Esophagus muscularis mucosa (tissue), 4 donors: Measurements from ENCODE around the gene GAPDH. TPM values are rescaled to one million over a fixed set of nuclear protein-coding genes. Genes with fewer than 3 reads are reported as not detected.
"Not testable (repeated sequence)": the region's sequence is repeated elsewhere in the genome, so short reads cannot be mapped to it uniquely, and the experiment has no call there.

ENCODE experiments used
- DNase-seq: peaks from one replicate; pipeline ENCODE4 v3.0.0-alpha.2; 2017; ENCODE audit errors: extremely low spot score
- H3K27ac ChIP-seq, 4 donors: fragments of 200-600 bp; sonication (generic); replicated peaks in 1 of 4; 1 replicate in 3 of 4; 2 replicates in 1 of 4; pipeline ENCODE4 v1.5.1; 2016 to 2019; ENCODE audit warnings: mild to moderate bottlenecking in 1 of 4
- H3K27me3 ChIP-seq, 4 donors: fragments of 200-600 bp; sonication (generic); one replicate each; pipeline versions ENCODE4 v1.5.1 to v1.6.0; 2016 to 2019
- H3K36me3 ChIP-seq, 4 donors: fragments of 200-600 bp; sonication (generic); one replicate each; pipeline ENCODE4 v1.5.1; 2016 to 2019
- H3K4me1 ChIP-seq, 4 donors: fragments of 200-600 bp; sonication (generic); one replicate each; pipeline ENCODE4 v1.5.1; 2016 to 2019
- H3K4me3 ChIP-seq, 4 donors: fragments of 200-600 bp; sonication (generic); 1 replicate in 2 of 4; 2 replicates in 2 of 4; pipeline ENCODE4 v1.5.1; 2016 to 2019; ENCODE audit warnings: mild to moderate bottlenecking in 4 of 4, moderate library complexity in 1 of 4
- H3K9me3 ChIP-seq, 4 donors: fragments of 200-600 bp; sonication (generic); 1 replicate in 3 of 4; 2 replicates in 1 of 4; pipeline ENCODE4 v1.5.1; 2016 to 2019
- EP300 ChIP-seq: sonication (generic); formaldehyde crosslinking; IDR thresholded peaks from one replicate; pipeline ENCODE4 v1.6.1; 2017; ENCODE audit warnings: antibody characterized with exemption
- POLR2A ChIP-seq: fragments of 450-650 bp; IDR thresholded peaks from one replicate; pipeline ENCODE4 v1.6.1; 2017; ENCODE audit warnings: antibody characterized with exemption, moderate library complexity, mild to moderate bottlenecking, low read depth
- POLR2AphosphoS5 ChIP-seq, 2 donors: sonication (generic); formaldehyde crosslinking; IDR thresholded peaks; one replicate each; pipeline ENCODE4 v1.6.1; 2017; ENCODE audit warnings: antibody characterized with exemption in 2 of 2
- WGBS: methylation state at CpG from one replicate; pipeline ENCODE4 v1.1.5; 2018; 5-methylcytosine and 5-hydroxymethylcytosine counted together
- intact Hi-C: fragments of 100-400 bp; cut with DNase I; formaldehyde crosslinking; loops from one replicate; pipeline ENCODE4 v1.15.1; 2023
- small RNA-seq, 3 donors: library from RNA; depleted of rRNA; stranded (forward); fragments of <200 nt; gene quantifications; one replicate each; pipeline ENCODE3, GENCODE V24; 2016
- total RNA-seq, 4 donors: library from RNA; depleted of rRNA; stranded (reverse); fragments of >200 nt; gene quantifications; one replicate each; pipeline versions ENCODE4 v1.1.0 to v1.2.1, GENCODE V29; 2016
- TF ChIP-seq, protein P1 (sequence below), 3 experiments: fragments of 200-600 bp in 2 of 3; fragments of 450-650 bp in 1 of 3; sonication (generic) in 2 of 3; IDR thresholded peaks; one replicate each; pipeline ENCODE4 v1.5.1; 2017 to 2019; ENCODE audit warnings: antibody characterized with exemption in 3 of 3, mild to moderate bottlenecking in 2 of 3, moderate library complexity in 1 of 3

Gene GAPDH
- total RNA-seq, 4 donors from 2014 or later: 2,279 to 3,578 (median 2,742) TPM

DNA sequence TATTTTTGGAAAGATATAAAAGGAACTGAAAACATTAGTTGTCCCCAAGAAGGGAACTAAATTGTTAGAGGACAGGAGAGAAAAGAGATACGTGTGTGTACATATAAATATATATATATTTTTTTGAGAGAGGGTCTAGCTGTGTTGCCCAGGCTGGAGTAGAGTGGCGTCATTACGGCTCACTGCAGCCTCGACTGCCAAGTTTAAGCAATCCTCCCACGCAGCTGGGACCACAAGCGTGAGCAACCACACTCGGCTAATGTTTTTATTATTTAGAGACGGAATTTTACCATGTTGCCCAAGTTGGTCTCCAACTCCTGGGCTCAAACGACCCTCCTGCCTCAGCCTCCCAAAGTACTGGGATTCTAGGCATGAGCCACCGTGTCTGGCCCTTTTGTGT lies 50.0 kb downstream of the GAPDH start:
- no peak for DNase-seq
- Histone ChIP-seq H3K27me3 (no peaks in the 10 kb centered on the region), H3K4me1 (no peaks in the 10 kb centered on the region), H3K27ac (no peak overlapping the region), H3K9me3 (no peaks in the 10 kb centered on the region), H3K4me3 (no peak overlapping the region), H3K36me3 (peaks cover 88 to 100% (median 97%) of the 10 kb centered on the region in 4 donors)
- intact Hi-C loops: no loop called here
- TF ChIP-seq, protein P1, sequence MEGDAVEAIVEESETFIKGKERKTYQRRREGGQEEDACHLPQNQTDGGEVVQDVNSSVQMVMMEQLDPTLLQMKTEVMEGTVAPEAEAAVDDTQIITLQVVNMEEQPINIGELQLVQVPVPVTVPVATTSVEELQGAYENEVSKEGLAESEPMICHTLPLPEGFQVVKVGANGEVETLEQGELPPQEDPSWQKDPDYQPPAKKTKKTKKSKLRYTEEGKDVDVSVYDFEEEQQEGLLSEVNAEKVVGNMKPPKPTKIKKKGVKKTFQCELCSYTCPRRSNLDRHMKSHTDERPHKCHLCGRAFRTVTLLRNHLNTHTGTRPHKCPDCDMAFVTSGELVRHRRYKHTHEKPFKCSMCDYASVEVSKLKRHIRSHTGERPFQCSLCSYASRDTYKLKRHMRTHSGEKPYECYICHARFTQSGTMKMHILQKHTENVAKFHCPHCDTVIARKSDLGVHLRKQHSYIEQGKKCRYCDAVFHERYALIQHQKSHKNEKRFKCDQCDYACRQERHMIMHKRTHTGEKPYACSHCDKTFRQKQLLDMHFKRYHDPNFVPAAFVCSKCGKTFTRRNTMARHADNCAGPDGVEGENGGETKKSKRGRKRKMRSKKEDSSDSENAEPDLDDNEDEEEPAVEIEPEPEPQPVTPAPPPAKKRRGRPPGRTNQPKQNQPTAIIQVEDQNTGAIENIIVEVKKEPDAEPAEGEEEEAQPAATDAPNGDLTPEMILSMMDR (IDR thresholded peaks at IDR 0.05): no peak
- TF ChIP-seq POLR2A: no peak
- no peak for TF ChIP-seq POLR2AphosphoS5 (IDR thresholded peaks at IDR 0.05)
- TF ChIP-seq EP300: no peak
- 83% methylated on average over 10 of the region's 10 CpGs for WGBS

DNA sequence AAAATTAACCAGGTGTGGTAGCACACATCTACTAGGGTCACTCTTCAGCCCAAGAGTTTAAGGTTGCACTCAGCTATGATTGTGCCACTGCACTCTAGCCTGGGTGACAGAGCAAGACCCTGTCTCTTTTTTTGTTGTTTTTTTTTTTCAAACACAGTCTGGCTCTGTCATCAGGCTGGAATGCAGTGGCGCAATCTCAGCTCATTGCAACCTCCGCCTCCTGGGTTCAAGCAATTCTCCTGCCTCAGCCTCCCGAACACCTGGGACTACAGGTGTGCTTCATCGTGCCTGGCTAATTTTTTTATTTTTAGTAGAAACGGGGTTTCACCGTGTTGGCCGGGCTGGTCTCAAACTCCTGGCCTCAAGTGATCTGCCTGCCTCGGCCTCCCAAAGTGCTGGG lies 52.3 kb downstream of the GAPDH start:
- H3K36me3 ChIP-seq: peaks cover 88 to 100% (median 99%) of the 10 kb centered on the region in 4 donors
- H3K4me3 ChIP-seq, H3K27ac ChIP-seq, intact Hi-C loops, H3K4me1 ChIP-seq, H3K27me3 ChIP-seq, DNase-seq, H3K9me3 ChIP-seq: not testable (repeated sequence)
- TF ChIP-seq POLR2AphosphoS5 (IDR thresholded peaks at IDR 0.05): peak in 1 of 2 donors; percentile 7
- WGBS: 92% methylated on average over 8 of the region's 8 CpGs

Small RNA genes lying within 50 kb of the gene (small RNA-seq; reads per million reads assigned to genes)
- gene SCARNA11: 231 to 830 (median 288) reads per million in 3 donors

Other genes starting within 250 kb of the GAPDH start
- gene PLEKHG6, start 223.8 kb upstream of the GAPDH start, total RNA-seq: under 1 TPM in 2 of 4 donors, not detected in 2; 0.52 to 0.75 TPM
- 100 to 1,000 TPM; 146 to 464 (median 247) TPM for gene TNFRSF1A, start 192.4 kb upstream of the GAPDH start, total RNA-seq
- gene SCNN1A, start 159.0 kb upstream of the GAPDH start, total RNA-seq: 1 to 10 TPM in 3 of 4 donors, under 1 TPM in 1; 0.83 to 3.3 (median 1.8) TPM
- 100 to 1,000 TPM; 117 to 144 (median 137) TPM for gene LTBR, start 150.4 kb upstream of the GAPDH start, total RNA-seq
- under 1 TPM in 1 of 4 donors, not detected in 3; 0.66 TPM for gene CD27, start 89.6 kb upstream of the GAPDH start, total RNA-seq
- 10 to 100 TPM; 12.4 to 25.8 (median 22.5) TPM for gene TAPBPL, start 82.5 kb upstream of the GAPDH start, total RNA-seq
- 1 to 10 TPM; 4.5 to 8.7 (median 6.7) TPM for gene VAMP1, start 63.8 kb upstream of the GAPDH start, total RNA-seq
- gene MRPL51, start 41.3 kb upstream of the GAPDH start, total RNA-seq: 100 to 1,000 TPM in 1 of 4 donors, 10 to 100 TPM in 3; 62.3 to 105 (median 81.3) TPM
- gene NCAPD2, start 40.4 kb upstream of the GAPDH start, total RNA-seq: 10 to 100 TPM; 13.9 to 26.1 (median 24.7) TPM
- 10 to 100 TPM; 12.1 to 26.2 (median 20.8) TPM for gene IFFO1, start 21.5 kb downstream of the GAPDH start, total RNA-seq
- 10 to 100 TPM; 17.9 to 32.3 (median 19.5) TPM for gene NOP2, start 33.8 kb downstream of the GAPDH start, total RNA-seq
- 100 to 1,000 TPM; 189 to 226 (median 218) TPM for gene CHD4, start 72.9 kb downstream of the GAPDH start, total RNA-seq
- gene LPAR5, start 101.4 kb downstream of the GAPDH start, total RNA-seq: 1 to 10 TPM; 1.7 to 2.5 (median 1.8) TPM
- 1 to 10 TPM in 3 of 4 donors, under 1 TPM in 1; 0.97 to 6.2 (median 2.6) TPM for gene ACRBP, start 112.9 kb downstream of the GAPDH start, total RNA-seq
- 10 to 100 TPM; 45.1 to 58.3 (median 49.9) TPM for gene ING4, start 128.6 kb downstream of the GAPDH start, total RNA-seq
- gene ZNF384, start 154.9 kb downstream of the GAPDH start, total RNA-seq: 10 to 100 TPM; 32.8 to 55.4 (median 41.0) TPM
- gene PIANP, start 166.3 kb downstream of the GAPDH start, total RNA-seq: 1 to 10 TPM in 1 of 4 donors, under 1 TPM in 3; 0.42 to 1.8 (median 0.60) TPM
- 10 to 100 TPM; 51.9 to 71.8 (median 63.0) TPM for gene COPS7A, start 189.5 kb downstream of the GAPDH start, total RNA-seq
- gene MLF2, start 218.6 kb downstream of the GAPDH start, total RNA-seq: 100 to 1,000 TPM; 169 to 247 (median 214) TPM
- gene PTMS, start 231.8 kb downstream of the GAPDH start, total RNA-seq: 100 to 1,000 TPM; 256 to 419 (median 338) TPM
- gene LAG3, start 238.0 kb downstream of the GAPDH start, total RNA-seq: 1 to 10 TPM; 1.7 to 4.0 (median 2.9) TPM